Small intestine (tissue), 7 donors: ENCODE data around the gene DGKD. TPM values are rescaled to one million over a fixed set of nuclear protein-coding genes. Genes with fewer than 3 reads are reported as not detected.

Experiments used
- DNase-seq, 2 donors: peaks; one replicate each; pipeline versions ENCODE4 v3.0.0 to v3.0.0-alpha.2; 2013
- FAIRE-seq: peaks from 2 replicates; lab custom pipeline; 2012; peaks lifted over from hg19 to GRCh38; lab: Jason Lieb, UNC
- H3K27ac ChIP-seq, 3 donors: one replicate each; pipeline ENCODE4 v1.5.1; 2013; ENCODE audit warnings: low read length in 2 of 3, mild to moderate bottlenecking in 2 of 3, control low read depth in 1 of 3, inconsistent platforms in 1 of 3, low read depth in 1 of 3, moderate library complexity in 1 of 3
- H3K27me3 ChIP-seq, 3 donors: one replicate each; pipeline ENCODE4 v1.6.1; 2013; ENCODE audit warnings: low read length in 3 of 3, inconsistent platforms in 1 of 3; ENCODE audit not compliant: control insufficient read depth in 3 of 3, insufficient read depth in 3 of 3
- H3K36me3 ChIP-seq, 3 donors: one replicate each; pipeline ENCODE4 v1.6.1; 2013; ENCODE audit warnings: low read length in 3 of 3, inconsistent platforms in 1 of 3, low read depth in 1 of 3, mild to moderate bottlenecking in 1 of 3, moderate library complexity in 1 of 3; ENCODE audit not compliant: control insufficient read depth in 3 of 3, insufficient read depth in 2 of 3
- H3K4me1 ChIP-seq, 3 donors: one replicate each; pipeline ENCODE4 v1.6.1; 2013; ENCODE audit warnings: low read length in 2 of 3, inconsistent platforms in 1 of 3, low read depth in 1 of 3, mild to moderate bottlenecking in 1 of 3, moderate library complexity in 1 of 3; ENCODE audit not compliant: control insufficient read depth in 3 of 3, insufficient read depth in 2 of 3
- H3K4me3 ChIP-seq, 3 donors: one replicate each; pipeline ENCODE4 v1.5.1; 2013; ENCODE audit warnings: low read length in 3 of 3, control low read depth in 1 of 3, inconsistent platforms in 1 of 3, low read depth in 1 of 3, mild to moderate bottlenecking in 1 of 3, moderate library complexity in 1 of 3
- H3K9me3 ChIP-seq, 2 donors: one replicate each; pipeline ENCODE4 v1.6.1; 2013; ENCODE audit warnings: low read depth in 1 of 2, low read length in 1 of 2; ENCODE audit not compliant: control insufficient read depth in 2 of 2, insufficient read depth in 1 of 2
- WGBS, 3 donors: extraction: QIAGEN DNeasy Blood & Tissue Kit; methylation state at CpG; one replicate each; pipeline ENCODE4 v1.1.7; 2013; 5-methylcytosine and 5-hydroxymethylcytosine counted together
- polyA plus RNA-seq, 4 donors: library from polyadenylated mRNA; stranded (reverse) in 3 of 4; unstranded in 1 of 4; fragments of 200-250 nt in 3 of 4; fragments of 120-200 nt in 1 of 4; gene quantifications; one replicate each; pipeline versions ENCODE4 v1.2.1 to v1.2.3, GENCODE V29; 2013
- donor health status: healthy with polysubstance abuse.
- donor health status: control.
- donor health status: control.
- donor health status: Bipolar disorder and iron deficiency.
- donor health status: healthy.

Gene DGKD
- polyA plus RNA-seq, 4 donors = 17.7 to 54.3 (median 37.0) TPM

DNA sequence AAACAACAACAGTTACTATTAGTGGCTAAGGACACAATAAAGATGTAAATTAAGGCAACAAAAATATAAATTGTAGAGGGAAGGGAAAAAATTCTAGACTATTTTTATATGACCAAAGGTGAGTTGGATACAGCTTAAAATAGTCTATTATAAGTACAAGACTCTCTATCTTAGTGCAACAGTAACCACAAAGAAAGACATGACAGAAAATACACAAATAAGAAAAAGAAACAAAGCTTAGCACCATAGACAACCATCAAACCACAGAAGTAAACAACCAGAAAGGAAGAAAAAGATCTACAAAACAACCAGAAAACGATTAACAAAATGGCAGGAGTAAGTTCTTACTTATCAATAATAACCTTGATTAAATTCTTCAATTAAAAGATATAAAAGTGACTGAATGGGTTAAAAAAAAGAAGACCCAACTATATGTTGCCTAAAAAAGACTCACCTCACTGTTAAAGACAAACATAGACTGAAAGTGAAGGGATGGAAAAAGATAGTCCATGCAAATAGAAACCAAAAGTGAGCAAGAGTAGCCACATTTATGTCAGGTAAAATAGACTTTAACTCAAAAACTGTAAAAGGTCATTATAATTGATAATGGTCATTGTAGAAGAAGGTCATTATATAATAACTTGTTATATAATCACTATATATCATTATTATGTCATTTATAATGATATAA is 149.8 kb downstream of the DGKD start:
- WGBS, 3 donors = 77 to 91% (median 85%) methylated on average over 1 of the region's 1 CpG
- no peak for FAIRE-seq
- H3K36me3 ChIP-seq = peaks cover 0 to 14% (median 6%) of the 10 kb centered on the region in 3 donors

DNA sequence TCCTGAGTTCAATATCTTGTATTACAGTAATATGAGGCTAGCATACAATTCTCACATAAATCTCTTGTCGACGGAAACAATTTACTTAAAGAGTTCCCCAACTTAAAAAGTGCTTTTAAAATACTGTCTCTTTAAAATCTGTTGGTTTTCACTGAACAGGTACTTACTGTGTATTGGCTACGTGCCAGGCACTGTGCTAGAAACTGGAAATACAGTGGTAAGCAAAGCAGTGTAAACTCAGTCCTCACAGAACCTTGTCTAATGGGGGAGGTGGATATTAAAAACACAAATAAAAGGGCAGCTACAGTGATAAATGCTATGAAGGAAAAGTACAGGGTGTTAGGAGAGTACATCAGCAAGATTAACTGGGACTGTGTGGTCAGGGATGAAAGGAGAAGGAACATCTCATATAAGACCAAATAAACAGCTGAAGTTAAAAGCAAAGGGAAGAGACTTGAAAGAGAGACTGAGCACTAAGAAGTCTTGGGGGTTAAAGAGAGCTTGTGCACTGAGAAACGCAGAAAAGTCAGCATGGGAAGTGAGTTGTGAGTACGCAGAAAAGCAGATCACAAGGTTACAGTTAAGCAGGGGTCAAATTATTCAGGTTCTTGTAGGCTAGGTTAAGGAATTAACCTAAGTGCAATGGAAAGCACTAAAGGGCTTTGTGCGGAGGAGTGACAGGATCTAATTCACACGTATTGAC is 159.8 kb downstream of the DGKD start:
- no peak for DNase-seq
- Histone ChIP-seq H3K27me3 (no peaks in the 10 kb centered on the region), H3K27ac (no peak overlapping the region), H3K4me3 (no peak overlapping the region), H3K4me1 (no peaks in the 10 kb centered on the region), H3K36me3 (no peaks in the 10 kb centered on the region), H3K9me3 (no peaks in the 10 kb centered on the region)
- WGBS, 3 donors = 86 to 95% (median 90%) methylated on average over 7 of the region's 7 CpGs
- FAIRE-seq = no peak

More for the DNA sequence above, 149.8 kb downstream of the DGKD start:
- Histone ChIP-seq H3K27me3 (no peaks in the 10 kb centered on the region), H3K27ac (no peak overlapping the region), H3K4me1 (no peaks in the 10 kb centered on the region), H3K4me3 (no peak overlapping the region), H3K9me3 (peaks cover 0 to 4% of the 10 kb centered on the region in 2 donors)
- no peak for DNase-seq

DNA sequence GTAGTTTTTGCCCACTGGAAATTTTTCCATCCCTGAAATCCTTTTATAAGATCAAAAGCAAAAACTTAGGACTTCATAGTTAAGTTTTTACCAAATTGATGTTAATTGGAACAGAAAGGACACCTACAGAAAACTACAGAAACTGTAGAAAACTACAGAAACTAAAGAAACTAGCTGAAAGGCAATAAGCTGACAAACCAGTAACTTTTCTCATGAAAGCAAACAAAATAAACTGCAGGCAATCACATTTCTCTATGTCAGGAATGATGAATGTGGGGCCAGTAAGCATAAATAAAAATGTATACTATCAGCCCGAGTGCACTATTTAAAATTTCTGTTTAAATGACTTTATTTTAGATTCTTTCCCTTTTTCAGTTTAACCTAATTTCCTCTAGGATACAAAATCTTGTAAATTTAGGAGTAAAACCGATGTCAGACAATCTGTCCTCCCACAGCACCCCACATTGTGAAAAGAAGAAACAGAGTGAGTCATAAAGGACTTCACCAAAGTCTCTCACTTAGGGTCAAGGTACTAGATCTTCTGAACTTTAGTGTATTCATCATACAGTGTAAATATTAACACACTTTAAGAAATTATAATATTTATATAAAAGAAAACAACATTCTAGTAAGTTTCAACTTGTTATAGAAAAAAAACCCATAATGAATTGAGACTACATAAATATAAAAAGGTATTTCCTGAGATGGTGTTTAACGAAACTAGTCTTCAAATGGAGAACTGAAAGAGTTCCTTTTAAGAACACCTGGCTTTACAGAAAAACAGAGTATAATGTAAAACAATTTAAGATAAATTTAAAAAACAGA is 165.7 kb downstream of the DGKD start:
- FAIRE-seq = no peak

More for the DNA sequence above, 165.7 kb downstream of the DGKD start:
- no peak overlapping the region for H3K4me3 ChIP-seq
- 67 to 74% (median 73%) methylated on average over 3 of the region's 3 CpGs for WGBS, 3 donors
- no peaks in the 10 kb centered on the region for H3K27me3 ChIP-seq
- no peak overlapping the region for H3K27ac ChIP-seq
- peak in 1 of 2 donors; percentile 36 for DNase-seq
- no peaks in the 10 kb centered on the region for H3K4me1 ChIP-seq
- peaks cover 0 to 8% (median 2%) of the 10 kb centered on the region in 3 donors for H3K36me3 ChIP-seq
- H3K9me3 ChIP-seq = no peaks in the 10 kb centered on the region

Other genes with a start within 250 kb of the DGKD start
- 10 to 100 TPM; 14.6 to 21.4 (median 17.5) TPM for gene ATG16L1, start 102.8 kb upstream of the DGKD start, polyA plus RNA-seq
- not detected for gene SAG, start 46.7 kb upstream of the DGKD start, polyA plus RNA-seq
- 10 to 100 TPM; 19.3 to 40.9 (median 30.6) TPM for gene USP40, start 212.3 kb downstream of the DGKD start, polyA plus RNA-seq